Keratinocyte (primary cell): ENCODE results near the gene ARID3C.

Source experiments
- EZH2 ChIP-seq: IDR thresholded peaks from one replicate; pipeline ENCODE4 v1.6.1; 2012; ENCODE audit warnings: inconsistent platforms, mild to moderate bottlenecking, low read length, moderate library complexity
- TF ChIP-seq, protein P1 (sequence below), 3 experiments: IDR thresholded peaks in 1 of 3; conservative IDR thresholded peaks in 1 of 3; optimal IDR thresholded peaks in 1 of 3; 2 replicates in 2 of 3; 3 replicates in 1 of 3; pipeline versions ENCODE3 to v1.5.1; 2011; ENCODE audit warnings: low read length in 3 of 3, mild to moderate bottlenecking in 3 of 3, moderate library complexity in 2 of 3, control low read depth in 1 of 3, inconsistent platforms in 1 of 3; ENCODE audit not compliant: insufficient read depth in 2 of 3; ENCODE audit errors: extremely low read depth in 1 of 3

DNA sequence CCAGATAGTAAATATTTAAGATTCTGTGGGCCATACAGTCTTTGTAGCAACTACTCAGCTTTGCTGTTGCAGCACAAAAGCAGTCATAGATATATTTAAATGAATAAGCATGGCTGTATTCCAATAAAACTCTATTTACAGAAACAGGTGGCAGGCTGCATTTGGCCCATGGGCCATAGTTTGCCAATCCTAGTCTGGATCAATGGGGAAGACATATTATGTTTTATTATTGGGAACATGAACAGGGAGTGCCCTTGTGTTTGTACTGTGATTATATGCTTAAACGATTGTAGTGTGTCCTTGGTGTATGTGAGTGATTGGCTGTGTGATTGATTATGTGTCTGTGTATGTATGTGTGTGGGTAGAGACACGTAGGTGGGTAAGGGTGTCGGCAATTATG lies 45.6 kb upstream of the ARID3C start:
- TF ChIP-seq, protein P1, sequence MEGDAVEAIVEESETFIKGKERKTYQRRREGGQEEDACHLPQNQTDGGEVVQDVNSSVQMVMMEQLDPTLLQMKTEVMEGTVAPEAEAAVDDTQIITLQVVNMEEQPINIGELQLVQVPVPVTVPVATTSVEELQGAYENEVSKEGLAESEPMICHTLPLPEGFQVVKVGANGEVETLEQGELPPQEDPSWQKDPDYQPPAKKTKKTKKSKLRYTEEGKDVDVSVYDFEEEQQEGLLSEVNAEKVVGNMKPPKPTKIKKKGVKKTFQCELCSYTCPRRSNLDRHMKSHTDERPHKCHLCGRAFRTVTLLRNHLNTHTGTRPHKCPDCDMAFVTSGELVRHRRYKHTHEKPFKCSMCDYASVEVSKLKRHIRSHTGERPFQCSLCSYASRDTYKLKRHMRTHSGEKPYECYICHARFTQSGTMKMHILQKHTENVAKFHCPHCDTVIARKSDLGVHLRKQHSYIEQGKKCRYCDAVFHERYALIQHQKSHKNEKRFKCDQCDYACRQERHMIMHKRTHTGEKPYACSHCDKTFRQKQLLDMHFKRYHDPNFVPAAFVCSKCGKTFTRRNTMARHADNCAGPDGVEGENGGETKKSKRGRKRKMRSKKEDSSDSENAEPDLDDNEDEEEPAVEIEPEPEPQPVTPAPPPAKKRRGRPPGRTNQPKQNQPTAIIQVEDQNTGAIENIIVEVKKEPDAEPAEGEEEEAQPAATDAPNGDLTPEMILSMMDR (optimal IDR thresholded peaks at IDR 0.05 in 1 of 3, IDR thresholded peaks at IDR 0.05 in 1 of 3, conservative IDR thresholded peaks at IDR 0.05 in 1 of 3; ENCODE audit: extremely low read depth in 1 of 3, insufficient read depth in 2 of 3, low read length in 3 of 3): no peak
- TF ChIP-seq EZH2: no peak
